ENCODE results near the gene PSMB3. TPM values are rescaled to one million over a fixed set of nuclear protein-coding genes. Genes with fewer than 3 reads are reported as not detected.
"Not testable (repeated sequence)": the region's sequence is repeated elsewhere in the genome, so short reads cannot be mapped to it uniquely, and the experiment has no call there.

Gene PSMB3
- total RNA-seq, 2 donors from 2014 or later = 339 to 405 TPM

DNA sequence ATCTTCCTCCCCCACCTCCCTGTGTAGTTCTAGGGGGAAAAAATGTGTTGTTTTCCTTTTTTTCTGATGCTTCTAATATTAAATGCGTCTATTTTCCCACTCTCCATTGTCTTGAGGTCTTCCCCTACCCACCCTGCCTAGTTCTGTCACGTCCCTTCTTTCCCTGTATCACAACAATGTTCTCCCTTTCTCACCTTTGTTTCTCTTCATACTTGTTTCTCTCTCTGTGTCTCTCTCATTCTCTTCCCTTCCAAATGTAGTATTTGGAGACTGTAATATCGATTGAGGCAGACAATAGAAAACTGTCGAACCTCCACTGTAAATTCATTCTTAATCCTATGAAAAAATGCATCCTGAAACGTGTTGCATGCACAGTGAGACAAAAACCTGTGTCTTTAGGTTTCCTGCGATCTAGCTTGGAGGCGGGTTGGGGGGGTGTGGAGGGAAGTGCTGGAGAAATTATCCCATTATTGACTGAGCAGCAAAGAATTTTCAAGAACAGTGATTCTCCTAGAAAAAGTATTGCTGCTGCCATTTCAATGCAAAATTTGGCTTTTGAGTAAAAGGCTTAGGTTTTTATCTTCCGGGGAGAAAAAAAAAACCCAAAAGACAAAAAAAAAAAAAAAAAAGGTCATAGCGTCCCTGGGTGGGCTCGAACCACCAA lies 1.3 kb upstream of the PSMB3 start:
- H3K36me3 Mint-ChIP-seq = peaks cover 23 to 33% of the 10 kb centered on the region in 2 donors
- ATAC-seq (no peak), DNase-seq (ENCODE audit: low spot score in 2 of 2) (no peak)
- peak overlapping the region; percentile 98 to 100 for H3K27ac Mint-ChIP-seq
- no peaks in the 10 kb centered on the region for H3K9me3 Mint-ChIP-seq

- Mint-ChIP-seq H3K27ac (peak overlapping the region; percentile 98 to 100), H3K36me3 (peaks cover 23 to 33% of the 10 kb centered on the region in 2 donors), H3K9me3 (no peaks in the 10 kb centered on the region)
- DNase-seq (ENCODE audit: low spot score in 2 of 2) = peak; percentile 85 to 95
- peak; percentile 30 to 46 for ATAC-seq
These were observed 683 bp upstream of the PSMB3 start for GRCh38 chr17:38751808-38752307.

DNA sequence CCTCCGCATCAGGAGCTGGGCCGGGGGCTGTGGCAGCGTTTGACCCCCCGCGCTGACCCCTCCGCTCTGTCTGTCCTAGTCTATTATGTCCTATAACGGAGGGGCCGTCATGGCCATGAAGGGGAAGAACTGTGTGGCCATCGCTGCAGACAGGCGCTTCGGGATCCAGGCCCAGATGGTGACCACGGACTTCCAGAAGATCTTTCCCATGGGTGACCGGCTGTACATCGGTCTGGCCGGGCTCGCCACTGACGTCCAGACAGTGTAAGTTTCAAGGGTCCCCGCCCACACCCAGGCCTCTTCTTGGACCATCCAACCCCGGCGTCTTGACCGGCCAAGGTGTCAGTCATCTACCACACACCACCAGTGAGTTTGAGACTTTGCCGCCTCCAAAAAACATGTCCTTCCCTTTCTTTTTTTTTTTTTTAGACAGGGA lies 548 bp downstream of the PSMB3 start:
- Mint-ChIP-seq H3K36me3 (peaks cover 23 to 33% of the 10 kb centered on the region in 2 donors), H3K9me3 (no peaks in the 10 kb centered on the region), H3K27ac (peak overlapping the region; percentile 98 to 100)
- no peak for DNase-seq (ENCODE audit: low spot score in 2 of 2)
- ATAC-seq = no peak

GRCh38 chr17:38761612-38762011 lies 9.1 kb downstream of the PSMB3 start:
- Mint-ChIP-seq H3K36me3 (peaks cover 0 to 16% of the 10 kb centered on the region in 2 donors), H3K27ac (peak overlapping the region; percentile 53 to 65), H3K9me3 (no peaks in the 10 kb centered on the region)
- DNase-seq (ENCODE audit: low spot score in 2 of 2) (peak in 1 of 2 donors; percentile 46), ATAC-seq (peak; percentile 46 to 65)

DNA sequence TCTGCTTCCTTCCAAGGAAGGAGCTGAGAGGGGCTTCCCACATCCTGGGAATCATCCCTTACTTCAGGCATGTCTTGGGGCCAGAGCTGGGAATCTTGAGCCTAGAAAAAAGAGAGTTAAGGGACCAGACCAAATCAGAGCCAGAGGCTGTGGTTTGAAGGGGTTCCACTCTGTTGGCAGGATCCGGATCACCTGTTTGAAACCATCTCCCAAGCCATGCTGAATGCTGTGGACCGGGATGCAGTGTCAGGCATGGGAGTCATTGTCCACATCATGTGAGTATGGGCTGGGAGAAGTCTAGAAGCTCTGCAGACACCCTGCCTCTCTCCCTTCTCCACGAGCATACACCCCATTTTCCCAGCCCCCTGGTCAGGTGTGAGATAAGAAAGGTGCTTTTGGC lies 9.7 kb downstream of the PSMB3 start:
- no peaks in the 10 kb centered on the region for H3K9me3 Mint-ChIP-seq
- DNase-seq (ENCODE audit: low spot score in 2 of 2) = no peak
- H3K36me3 Mint-ChIP-seq = peaks cover 0 to 22% of the 10 kb centered on the region in 2 donors
- ATAC-seq = no peak
- peak overlapping the region; percentile 53 to 65 for H3K27ac Mint-ChIP-seq

GRCh38 chr17:38766341-38766740 lies 13.8 kb downstream of the PSMB3 start:
- ATAC-seq (no peak), DNase-seq (ENCODE audit: low spot score in 2 of 2) (no peak)
- Mint-ChIP-seq H3K27ac (peak overlapping the region; percentile 23 to 96), H3K36me3 (peaks cover 0 to 22% of the 10 kb centered on the region in 2 donors), H3K9me3 (no peaks in the 10 kb centered on the region)

DNA sequence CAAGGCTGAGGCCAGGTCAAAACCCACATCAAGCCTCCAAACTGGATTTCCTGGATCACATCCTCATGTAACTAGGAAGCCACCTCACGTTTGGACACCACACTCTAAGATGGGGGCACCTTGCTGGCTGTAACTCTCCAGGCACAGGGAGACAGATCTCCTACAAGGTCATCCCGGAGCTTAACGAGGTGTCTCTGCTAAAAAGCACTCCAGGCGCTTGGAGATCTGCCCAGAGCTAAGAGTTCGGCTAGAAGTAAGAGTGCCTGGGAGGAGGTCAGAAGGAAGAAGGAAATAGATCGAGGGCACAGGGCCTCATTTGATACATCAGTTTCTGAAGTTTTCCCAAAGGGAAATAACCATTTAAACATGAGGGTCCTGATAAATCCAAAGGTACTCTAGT lies 15.9 kb downstream of the PSMB3 start:
- Mint-ChIP-seq H3K9me3 (no peaks in the 10 kb centered on the region), H3K36me3 (peaks cover 3 to 18% of the 10 kb centered on the region in 2 donors), H3K27ac (peak overlapping the region in 1 of 2 donors; percentile 65)
- no peak for ATAC-seq
- no peak for DNase-seq (ENCODE audit: low spot score in 2 of 2)

DNA sequence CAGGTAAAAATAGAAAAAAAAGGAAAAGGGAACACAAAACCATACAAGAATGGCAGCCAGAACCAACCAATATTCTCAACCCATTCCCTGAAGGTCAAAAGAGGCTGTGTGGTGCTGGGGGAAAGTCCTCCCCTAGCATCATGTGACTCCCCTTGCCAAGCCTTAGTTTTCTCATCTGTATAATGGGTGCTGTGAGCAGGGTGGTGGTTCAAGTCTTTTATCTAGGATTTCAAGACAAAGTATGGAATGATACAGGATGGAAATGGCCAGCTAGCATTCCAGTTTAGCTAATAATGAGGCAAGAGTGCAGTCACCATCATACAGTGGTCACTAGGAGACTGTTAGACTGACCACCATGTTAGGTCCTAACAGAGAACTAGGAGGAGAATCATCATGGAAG lies 20.7 kb downstream of the PSMB3 start:
- ATAC-seq (no peak), DNase-seq (ENCODE audit: low spot score in 2 of 2) (no peak)
- H3K9me3 Mint-ChIP-seq = no peaks in the 10 kb centered on the region
- H3K27ac Mint-ChIP-seq = peak overlapping the region in 1 of 2 donors; percentile 49
- peaks cover 0 to 4% of the 10 kb centered on the region in 2 donors for H3K36me3 Mint-ChIP-seq

DNA sequence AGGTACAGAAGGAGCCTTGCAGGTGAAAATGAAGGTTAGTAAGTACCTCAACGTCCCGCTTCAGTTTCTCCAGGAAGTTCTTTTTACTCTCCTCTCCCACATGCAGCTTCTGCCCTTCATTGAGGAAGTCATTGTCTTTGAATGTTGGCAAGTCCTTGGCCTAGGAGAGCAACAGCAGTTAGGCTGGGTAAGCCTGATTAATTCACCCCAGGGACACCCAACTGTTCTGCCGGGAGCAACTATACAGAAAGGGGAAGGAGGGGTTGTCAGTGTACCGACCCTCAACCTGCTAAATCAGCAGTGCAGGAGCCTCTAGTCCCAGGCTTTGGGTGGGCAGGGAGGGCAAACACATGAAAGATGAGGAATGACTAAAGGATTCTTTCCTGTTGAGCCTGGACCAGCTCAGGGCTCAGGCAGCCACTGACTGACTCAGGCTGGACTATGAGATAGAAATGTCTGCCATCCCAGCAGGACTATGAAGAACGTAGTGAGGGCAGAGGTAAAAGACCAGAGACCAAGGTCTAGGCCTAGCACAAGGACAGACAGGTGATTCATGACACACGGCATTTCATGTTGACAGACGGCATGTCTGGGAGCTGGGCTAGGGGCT lies 25.2 kb downstream of the PSMB3 start:
- Mint-ChIP-seq H3K27ac (no peak overlapping the region), H3K36me3 (peaks cover 0 to 4% of the 10 kb centered on the region in 2 donors), H3K9me3 (no peaks in the 10 kb centered on the region)
- ATAC-seq = no peak
- no peak for DNase-seq (ENCODE audit: low spot score in 2 of 2)

GRCh38 chr17:38779965-38780752 lies 27.6 kb downstream of the PSMB3 start:
- no peak for DNase-seq (ENCODE audit: low spot score in 2 of 2)
- Mint-ChIP-seq H3K9me3 (no peaks in the 10 kb centered on the region), H3K36me3 (no peaks in the 10 kb centered on the region), H3K27ac (peak overlapping the region in 1 of 2 donors; percentile 60)
- ATAC-seq = no peak

GRCh38 chr17:38783227-38783626 lies 30.7 kb downstream of the PSMB3 start:
- Mint-ChIP-seq H3K9me3 (no peaks in the 10 kb centered on the region), H3K27ac (no peak overlapping the region), H3K36me3 (peaks cover 0 to 8% of the 10 kb centered on the region in 2 donors)
- no peak for ATAC-seq
- DNase-seq (ENCODE audit: low spot score in 2 of 2) = no peak

DNA sequence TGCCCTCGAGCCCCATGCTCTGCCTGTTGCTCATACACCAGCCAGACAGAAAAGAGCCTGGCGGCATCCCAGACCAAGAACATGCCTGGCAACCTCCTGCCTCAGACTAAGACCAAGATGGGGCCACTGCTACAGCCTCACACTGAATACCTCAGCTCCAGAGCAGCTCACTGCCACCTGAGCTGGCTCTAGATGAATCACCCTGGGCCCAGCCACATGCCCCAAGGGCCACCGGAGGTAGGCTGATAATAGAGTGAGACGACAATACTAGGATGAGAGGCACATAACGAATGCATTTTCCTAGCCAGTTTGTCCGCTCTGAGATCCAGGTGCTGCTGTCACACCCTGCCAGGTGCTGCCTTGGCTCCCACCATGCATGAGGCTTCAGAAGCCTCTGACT lies 33.8 kb downstream of the PSMB3 start:
- ATAC-seq (no peak), DNase-seq (ENCODE audit: low spot score in 2 of 2) (no peak)
- Mint-ChIP-seq H3K27ac (no peak overlapping the region), H3K36me3 (peaks cover 0 to 8% of the 10 kb centered on the region in 2 donors), H3K9me3 (no peaks in the 10 kb centered on the region)

DNA sequence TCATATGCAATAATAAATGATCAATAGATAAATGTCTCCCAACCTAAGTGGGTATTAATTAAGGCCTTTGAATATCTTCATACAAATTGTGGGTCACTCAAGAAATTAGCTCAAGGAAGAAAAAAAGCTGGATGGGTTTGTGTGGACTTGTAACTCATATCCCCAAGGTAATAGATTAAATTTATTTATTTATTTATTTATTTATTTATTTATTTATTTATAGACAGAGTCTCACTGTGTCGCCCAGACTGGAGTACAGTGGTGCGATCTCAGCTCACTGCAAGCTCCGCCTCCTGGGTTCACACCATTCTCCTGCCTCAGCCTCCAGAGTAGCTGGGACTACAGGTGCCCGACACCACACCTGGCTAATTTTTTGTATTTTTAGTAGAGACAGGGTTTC lies 35.5 kb downstream of the PSMB3 start:
- H3K36me3 Mint-ChIP-seq; ATAC-seq; DNase-seq (ENCODE audit: low spot score in 2 of 2); H3K9me3 Mint-ChIP-seq; H3K27ac Mint-ChIP-seq: not testable (repeated sequence)

DNA sequence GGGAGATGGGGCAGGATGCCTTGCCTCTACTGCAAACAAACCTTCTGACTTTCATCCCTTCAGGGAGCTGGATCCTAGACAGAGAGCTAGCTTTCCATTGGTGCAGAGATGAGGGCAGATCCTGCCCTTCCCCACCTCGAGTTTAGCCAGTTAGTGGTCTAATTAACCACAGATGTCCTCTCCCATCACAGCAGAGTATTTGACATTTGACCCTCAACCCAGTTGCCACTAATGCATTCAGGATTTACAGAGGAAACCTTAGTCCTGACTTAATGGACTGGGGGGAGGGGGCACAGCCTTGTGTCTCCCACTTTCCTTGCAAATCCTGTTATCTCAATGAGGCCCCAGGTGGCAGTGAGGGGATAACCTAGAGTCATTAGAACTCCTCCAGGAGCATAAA lies 36.6 kb downstream of the PSMB3 start:
- H3K27ac Mint-ChIP-seq = no peak overlapping the region
- H3K36me3 Mint-ChIP-seq = peaks cover 0 to 8% of the 10 kb centered on the region in 2 donors
- ATAC-seq (no peak), DNase-seq (ENCODE audit: low spot score in 2 of 2) (no peak)
- no peaks in the 10 kb centered on the region for H3K9me3 Mint-ChIP-seq

- DNase-seq (ENCODE audit: low spot score in 2 of 2); H3K36me3 Mint-ChIP-seq; ATAC-seq; H3K9me3 Mint-ChIP-seq; H3K27ac Mint-ChIP-seq: not testable (repeated sequence)
These were observed 37.7 kb downstream of the PSMB3 start for GRCh38 chr17:38790148-38790707.

GRCh38 chr17:38791162-38791561 lies 38.6 kb downstream of the PSMB3 start:
- DNase-seq (ENCODE audit: low spot score in 2 of 2) (no peak), ATAC-seq (no peak)
- H3K36me3 Mint-ChIP-seq = peaks cover 0 to under 1% of the 10 kb centered on the region in 2 donors
- no peak overlapping the region for H3K27ac Mint-ChIP-seq
- no peaks in the 10 kb centered on the region for H3K9me3 Mint-ChIP-seq

GRCh38 chr17:38794221-38794620 lies 41.7 kb downstream of the PSMB3 start:
- Mint-ChIP-seq H3K27ac (no peak overlapping the region), H3K36me3 (peaks cover 17 to 19% of the 10 kb centered on the region in 2 donors), H3K9me3 (no peaks in the 10 kb centered on the region)
- DNase-seq (ENCODE audit: low spot score in 2 of 2) (no peak), ATAC-seq (no peak)
